GM20431 (cell line): ENCODE measurements around the gene PPIH.
"Not testable (repeated sequence)": the region's sequence is repeated elsewhere in the genome, so short reads cannot be mapped to it uniquely, and the experiment has no call there.

Experiments used
- in situ Hi-C: fragments of 300-500 bp; cut with MseI, MboI; formaldehyde crosslinking; loops from one replicate; pipeline ENCODE4 v1.15.0; 2020; ENCODE audit warnings: low sequenced_read_pairs; ENCODE audit not compliant: unreplicated experiment

The PPIH gene

GRCh38 chr1:42657981-42658876 lies at the start of gene PPIH:
Gene PPIH, plus strand, starts transcription at chr1:42658423. Its CDS starts 24 bp downstream, at chr1:42658447.
- in situ Hi-C loops, result no loop called here

GRCh38 chr1:42613803-42614131 lies 44.5 kb upstream of the PPIH start:
- in situ Hi-C loops, result no loop called here

GRCh38 chr1:42618866-42619265 lies 39.4 kb upstream of the PPIH start:
- in situ Hi-C loops, result no loop called here

- in situ Hi-C loops, result no loop called here
Measured at GRCh38 chr1:42620307-42620706, 37.9 kb upstream of the PPIH start.

- in situ Hi-C loops, result not testable (repeated sequence)
Measured at GRCh38 chr1:42621180-42621579, 37.0 kb upstream of the PPIH start.

- in situ Hi-C loops, result not testable (repeated sequence)
Measured at GRCh38 chr1:42627205-42627604, 31.0 kb upstream of the PPIH start.

DNA sequence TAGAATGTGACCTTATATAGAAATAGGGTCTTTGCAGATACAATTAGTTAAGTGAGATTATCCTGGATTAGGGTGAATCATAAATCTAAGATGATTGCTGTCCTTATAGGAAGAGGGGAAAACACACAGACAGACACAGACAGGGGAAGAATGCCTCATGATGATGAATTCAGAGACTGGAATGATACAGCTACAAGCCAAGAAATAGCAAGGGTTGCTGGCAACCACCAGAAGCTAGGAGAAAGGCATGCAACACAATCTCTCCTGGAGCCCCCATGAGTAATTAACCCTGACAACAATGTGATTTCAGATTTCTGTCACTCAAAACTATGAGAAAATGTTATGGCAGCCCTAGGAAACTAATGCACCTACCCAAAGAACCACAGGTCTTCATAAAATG lies 19.1 kb upstream of the PPIH start:
- in situ Hi-C loops, result no loop called here

GRCh38 chr1:42646056-42646455 lies 12.2 kb upstream of the PPIH start:
- in situ Hi-C loops, result no loop called here

DNA sequence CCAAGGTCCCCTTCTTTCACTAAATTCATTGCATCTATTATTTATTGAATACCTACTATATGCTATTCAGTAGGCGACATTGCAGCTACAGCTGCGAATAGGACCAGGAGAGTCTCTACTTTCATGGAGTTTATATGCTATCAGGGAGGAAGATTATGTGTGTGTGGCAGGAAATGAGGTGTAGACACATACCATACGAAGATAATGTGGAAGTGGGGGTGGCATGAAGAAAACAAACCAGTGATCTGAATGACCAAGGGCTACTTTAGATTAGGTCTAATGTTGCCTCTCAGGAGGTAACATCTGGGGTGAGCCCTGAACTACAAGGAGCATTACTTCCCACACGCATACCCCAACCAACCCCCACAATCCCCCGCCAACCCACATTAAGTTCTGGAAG lies 1.0 kb upstream of the PPIH start:
- in situ Hi-C loops, result no loop called here

- in situ Hi-C loops, result no loop called here
Measured at GRCh38 chr1:42658877-42659337, 684 bp downstream of the PPIH start.

DNA sequence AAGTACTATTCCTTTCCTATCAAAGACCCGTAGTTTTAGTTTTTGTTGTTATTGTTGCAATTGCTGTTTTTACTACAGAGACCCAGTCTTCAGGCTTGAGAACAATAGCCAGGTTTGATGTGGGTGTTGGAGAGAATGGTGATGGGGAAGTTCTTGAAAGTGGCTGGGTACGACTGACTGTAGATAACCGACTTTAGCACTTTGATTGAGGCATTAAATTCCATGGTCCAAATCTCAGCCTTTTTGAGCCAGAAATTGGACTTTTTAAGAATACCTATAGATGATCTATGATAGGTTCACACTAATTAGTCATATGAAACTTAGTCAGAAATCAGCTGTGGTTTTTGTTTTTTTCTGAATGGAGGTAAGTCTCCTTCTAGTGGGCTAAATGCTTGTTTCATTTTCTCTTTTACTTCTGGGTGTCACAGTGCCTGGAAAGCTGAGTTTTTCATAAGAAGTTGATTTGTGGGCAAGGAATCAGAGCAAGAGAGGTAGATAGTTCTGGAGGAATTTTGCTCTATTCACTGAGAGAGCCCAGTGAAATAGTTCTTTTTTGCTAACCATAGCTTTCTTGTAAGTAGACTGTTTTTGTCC lies 2.8 kb downstream of the PPIH start:
- in situ Hi-C loops, result no loop called here

DNA sequence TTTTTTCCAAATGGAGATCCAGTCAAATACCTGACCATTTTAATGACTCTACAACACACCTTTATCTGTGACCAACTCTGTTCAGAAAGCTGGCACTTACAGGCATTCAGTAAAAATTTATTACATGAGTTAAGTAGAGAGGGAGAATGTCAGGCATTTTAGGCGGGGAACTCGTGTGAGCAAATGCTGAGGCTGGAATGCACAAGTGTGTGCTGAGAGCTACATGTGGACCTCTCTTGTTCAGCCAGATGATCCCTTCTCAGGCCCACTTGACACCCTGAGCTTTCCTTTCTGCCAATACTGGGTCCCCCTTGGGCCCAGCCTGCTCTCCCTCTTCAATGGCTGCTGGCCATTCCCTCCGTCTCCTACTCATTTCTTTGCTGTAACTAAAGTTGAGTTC lies 11.7 kb downstream of the PPIH start:
- in situ Hi-C loops, result no loop called here

DNA sequence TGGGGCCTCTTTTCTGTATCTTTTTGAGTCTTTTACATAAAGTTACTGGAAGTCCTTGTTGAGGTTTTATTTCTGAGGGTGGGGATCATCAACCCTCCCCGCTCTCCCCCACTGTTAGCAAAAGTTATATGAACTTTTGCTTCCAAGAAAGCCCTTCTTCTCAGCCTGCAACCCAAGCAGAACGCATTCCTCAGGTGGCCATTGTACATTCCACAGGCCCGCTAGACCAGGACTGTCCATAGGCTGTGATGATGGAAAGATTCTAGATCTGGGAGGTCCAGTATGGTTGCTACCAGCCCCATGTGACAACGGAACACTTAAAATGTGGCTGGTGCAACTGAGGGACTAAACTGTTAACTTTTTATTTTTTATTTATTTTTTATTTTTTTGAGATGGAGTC lies 12.2 kb downstream of the PPIH start:
- in situ Hi-C loops, result no loop called here

DNA sequence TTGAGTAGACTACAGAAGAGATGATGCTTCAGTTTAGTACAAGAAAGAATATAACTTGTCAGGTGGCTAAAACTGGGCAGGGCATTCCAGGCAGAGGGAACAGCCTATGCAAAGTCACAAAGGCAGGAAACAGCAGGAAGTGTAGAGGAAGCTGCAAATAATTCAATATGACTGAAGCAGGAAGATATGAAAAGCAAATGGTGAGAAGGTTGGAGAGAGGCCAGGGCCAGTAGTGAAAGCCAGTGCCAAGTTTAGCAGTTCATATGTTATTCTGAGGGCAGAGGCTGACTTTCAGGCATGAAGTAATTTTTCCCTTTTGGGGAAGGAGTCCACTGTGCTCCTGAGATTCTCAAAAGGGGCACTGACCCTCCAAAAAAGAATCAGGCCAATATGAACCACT lies 16.0 kb downstream of the PPIH start:
- in situ Hi-C loops, result no loop called here

- in situ Hi-C loops, result no loop called here
Measured at GRCh38 chr1:42674682-42675081, 16.5 kb downstream of the PPIH start.

- in situ Hi-C loops, result no loop called here
Measured at GRCh38 chr1:42675467-42675866, 17.2 kb downstream of the PPIH start.

GRCh38 chr1:42676534-42677087 lies 18.4 kb downstream of the PPIH start:
- in situ Hi-C loops, result no loop called here

GRCh38 chr1:42679364-42679983 lies 21.3 kb downstream of the PPIH start:
- in situ Hi-C loops, result no loop called here

- in situ Hi-C loops, result no loop called here
Measured at GRCh38 chr1:42680055-42680454, 21.8 kb downstream of the PPIH start.

GRCh38 chr1:42680921-42681683 lies 22.9 kb downstream of the PPIH start:
- in situ Hi-C loops, result no loop called here
